ENCODE measurements around the gene NFATC2. TPM values are rescaled to one million over a fixed set of nuclear protein-coding genes. Genes with fewer than 3 reads are reported as not detected.

NFATC2 gene
- total RNA-seq, 1 experiment from 2014 or later, result 0.61 TPM

DNA sequence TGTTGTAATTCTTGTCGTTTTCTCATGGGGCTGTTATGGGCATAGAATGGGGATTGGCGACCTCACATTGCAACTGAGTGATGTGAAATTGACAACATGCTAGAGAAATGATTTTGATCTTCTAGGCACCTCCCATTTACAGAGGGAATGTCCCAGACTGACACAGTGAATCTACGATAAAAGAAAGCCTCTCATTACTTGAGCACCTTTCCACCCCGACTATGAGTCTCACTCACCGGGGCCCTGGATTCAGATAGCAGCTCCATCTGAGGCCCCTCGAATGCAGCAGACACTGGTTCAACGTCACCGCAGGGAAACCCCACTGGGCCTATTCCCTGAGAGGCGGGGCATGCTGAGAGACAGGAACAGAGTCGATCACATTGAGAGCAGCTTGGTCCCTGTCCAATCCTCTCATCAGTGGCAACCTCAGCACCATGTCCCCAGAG, 49.1 kb downstream of the NFATC2 start:
- peaks cover 11 to 27% of the 10 kb centered on the region in 2 experiments for H3K4me1 Mint-ChIP-seq

More for the DNA sequence above, 49.1 kb downstream of the NFATC2 start:
- Histone ChIP-seq H3K9ac (ENCODE audit: extremely low read depth, insufficient read length, low read length) (no peak overlapping the region), H2AK5ac (ENCODE audit: insufficient read length, low read length) (no peak overlapping the region), H2BK120ac (ENCODE audit: low read depth, low read length, poor library complexity, severe bottlenecking) (no peak overlapping the region), H4K91ac (ENCODE audit: insufficient read length, low read depth, low read length) (no peak overlapping the region), H2BK20ac (ENCODE audit: low read depth, low read length, poor library complexity, severe bottlenecking) (no peak overlapping the region), H4K5ac (ENCODE audit: insufficient read length, low read depth, low read length) (no peak overlapping the region), H3K14ac (ENCODE audit: insufficient read depth, low read length) (no peak overlapping the region), H3K79me2 (ENCODE audit: insufficient read depth, low read length) (no peaks in the 10 kb centered on the region), H2BK12ac (ENCODE audit: insufficient read length, low read depth, low read length) (no peak overlapping the region), H4K20me1 (ENCODE audit: control insufficient read depth, insufficient read depth, insufficient read length) (no peaks in the 10 kb centered on the region), H3K9me3 (ENCODE audit: control insufficient read depth, low read depth, low read length) (no peaks in the 10 kb centered on the region), H2AFZ (ENCODE audit: low read length) (no peak overlapping the region), H2BK5ac (ENCODE audit: insufficient read length, low read length) (no peak overlapping the region), H3K18ac (ENCODE audit: insufficient read length, low read depth, low read length) (no peak overlapping the region), H3K79me1 (ENCODE audit: insufficient read depth, low read depth, low read length, poor library complexity, severe bottlenecking) (no peaks in the 10 kb centered on the region), H3T11ph (ENCODE audit: low read length) (no peak overlapping the region), H3K23me2 (ENCODE audit: insufficient read length, low read depth, low read length, poor library complexity, severe bottlenecking) (no peaks in the 10 kb centered on the region), H3K27ac (ENCODE audit: insufficient read length, low read depth, low read length) (no peak overlapping the region), H3K4me2 (ENCODE audit: insufficient read depth, insufficient read length, low read length) (no peak overlapping the region), H2BK15ac (ENCODE audit: low read depth, low read length) (no peak overlapping the region), H3K4ac (ENCODE audit: low read depth, low read length) (no peak overlapping the region), H3K56ac (ENCODE audit: insufficient read length, low read depth, low read length) (no peak overlapping the region), H3K27me3 (ENCODE audit: insufficient read depth, low read length) (no peaks in the 10 kb centered on the region), H3K23ac (ENCODE audit: insufficient read length, low read depth, low read length) (no peak overlapping the region), H4K8ac (replicated peaks; ENCODE audit: insufficient read length, low read depth, low read length) (no peak overlapping the region), H3K4me1 (ENCODE audit: insufficient read depth, low read length) (no peaks in the 10 kb centered on the region)
- TF ChIP-seq, protein P1, sequence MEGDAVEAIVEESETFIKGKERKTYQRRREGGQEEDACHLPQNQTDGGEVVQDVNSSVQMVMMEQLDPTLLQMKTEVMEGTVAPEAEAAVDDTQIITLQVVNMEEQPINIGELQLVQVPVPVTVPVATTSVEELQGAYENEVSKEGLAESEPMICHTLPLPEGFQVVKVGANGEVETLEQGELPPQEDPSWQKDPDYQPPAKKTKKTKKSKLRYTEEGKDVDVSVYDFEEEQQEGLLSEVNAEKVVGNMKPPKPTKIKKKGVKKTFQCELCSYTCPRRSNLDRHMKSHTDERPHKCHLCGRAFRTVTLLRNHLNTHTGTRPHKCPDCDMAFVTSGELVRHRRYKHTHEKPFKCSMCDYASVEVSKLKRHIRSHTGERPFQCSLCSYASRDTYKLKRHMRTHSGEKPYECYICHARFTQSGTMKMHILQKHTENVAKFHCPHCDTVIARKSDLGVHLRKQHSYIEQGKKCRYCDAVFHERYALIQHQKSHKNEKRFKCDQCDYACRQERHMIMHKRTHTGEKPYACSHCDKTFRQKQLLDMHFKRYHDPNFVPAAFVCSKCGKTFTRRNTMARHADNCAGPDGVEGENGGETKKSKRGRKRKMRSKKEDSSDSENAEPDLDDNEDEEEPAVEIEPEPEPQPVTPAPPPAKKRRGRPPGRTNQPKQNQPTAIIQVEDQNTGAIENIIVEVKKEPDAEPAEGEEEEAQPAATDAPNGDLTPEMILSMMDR (conservative IDR thresholded peaks at IDR 0.05), result no peak
- Mint-ChIP-seq H3K36me3 (ENCODE audit: insufficient read depth in 1 of 3, low read depth in 3 of 3) (no peaks in the 10 kb centered on the region), H3K4me3 (no peak overlapping the region), H3K27ac (no peak overlapping the region), H3K27me3 (ENCODE audit: low read depth) (peaks cover 2% of the 10 kb centered on the region), H3K9me3 (no peaks in the 10 kb centered on the region)
- WGBS (ENCODE audit: extremely low coverage, insufficient read length, low lambda C conversion rate), result no CpG with 5 or more reads among the region's 10 CpGs
- no peak for DNase-seq
